Measurements from ENCODE around the gene CD151.

DNA sequence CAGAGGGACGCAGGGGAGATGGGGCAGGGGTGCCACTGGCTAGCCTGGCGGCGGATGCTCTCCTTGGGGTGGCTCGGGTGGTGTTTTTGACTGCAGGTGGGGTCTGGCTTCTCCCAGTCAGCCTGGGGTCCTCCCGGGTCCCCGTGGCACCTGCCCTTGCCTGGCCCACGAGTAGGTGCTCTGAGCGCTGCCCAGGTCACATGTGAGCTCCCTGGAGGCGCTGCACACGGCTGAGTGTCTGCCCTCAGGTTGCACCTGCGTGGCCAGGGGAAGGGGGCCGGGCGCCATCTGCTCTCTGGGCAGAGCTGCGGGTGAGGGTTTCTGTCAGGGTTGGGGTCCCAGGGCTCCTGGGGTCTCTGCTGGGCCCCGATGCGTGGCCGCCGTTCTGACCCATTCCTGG is 15.1 kb downstream of the CD151 start:
- no peak for TF ChIP-seq EZH2phosphoT487 (IDR thresholded peaks at IDR 0.05; ENCODE audit: borderline replicate concordance, low read depth)
- TF ChIP-seq POLR2AphosphoS5 (IDR thresholded peaks at IDR 0.05; ENCODE audit: low read depth, low read length) = no peak
- TF ChIP-seq, protein P1, sequence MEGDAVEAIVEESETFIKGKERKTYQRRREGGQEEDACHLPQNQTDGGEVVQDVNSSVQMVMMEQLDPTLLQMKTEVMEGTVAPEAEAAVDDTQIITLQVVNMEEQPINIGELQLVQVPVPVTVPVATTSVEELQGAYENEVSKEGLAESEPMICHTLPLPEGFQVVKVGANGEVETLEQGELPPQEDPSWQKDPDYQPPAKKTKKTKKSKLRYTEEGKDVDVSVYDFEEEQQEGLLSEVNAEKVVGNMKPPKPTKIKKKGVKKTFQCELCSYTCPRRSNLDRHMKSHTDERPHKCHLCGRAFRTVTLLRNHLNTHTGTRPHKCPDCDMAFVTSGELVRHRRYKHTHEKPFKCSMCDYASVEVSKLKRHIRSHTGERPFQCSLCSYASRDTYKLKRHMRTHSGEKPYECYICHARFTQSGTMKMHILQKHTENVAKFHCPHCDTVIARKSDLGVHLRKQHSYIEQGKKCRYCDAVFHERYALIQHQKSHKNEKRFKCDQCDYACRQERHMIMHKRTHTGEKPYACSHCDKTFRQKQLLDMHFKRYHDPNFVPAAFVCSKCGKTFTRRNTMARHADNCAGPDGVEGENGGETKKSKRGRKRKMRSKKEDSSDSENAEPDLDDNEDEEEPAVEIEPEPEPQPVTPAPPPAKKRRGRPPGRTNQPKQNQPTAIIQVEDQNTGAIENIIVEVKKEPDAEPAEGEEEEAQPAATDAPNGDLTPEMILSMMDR (IDR thresholded peaks at IDR 0.05) = no peak
- no peak for TF ChIP-seq SMC3 (IDR thresholded peaks at IDR 0.05; ENCODE audit: low read depth, low read length)
- TF ChIP-seq GABPA (IDR thresholded peaks at IDR 0.05; ENCODE audit: low read depth) = no peak
- TF ChIP-seq, protein P2, sequence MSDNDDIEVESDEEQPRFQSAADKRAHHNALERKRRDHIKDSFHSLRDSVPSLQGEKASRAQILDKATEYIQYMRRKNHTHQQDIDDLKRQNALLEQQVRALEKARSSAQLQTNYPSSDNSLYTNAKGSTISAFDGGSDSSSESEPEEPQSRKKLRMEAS (IDR thresholded peaks at IDR 0.05; ENCODE audit: low read depth) = no peak
- TF ChIP-seq YY1 (IDR thresholded peaks at IDR 0.05; ENCODE audit: low read depth) = no peak

All from SK-N-SH (cell line).